Coronary artery (tissue), 2 donors: ENCODE measurements around the gene PTRH2.
A peak's percentile ranks its signal among the peaks of the same experiment; 100 is the strongest.

Experiments
- DNase-seq: peaks from one replicate; pipeline ENCODE4 v3.0.0-alpha.2; 2017; ENCODE audit warnings: low spot score
- H3K27ac ChIP-seq, 2 donors: fragments of 200-600 bp; sonication (generic); one replicate each; pipeline ENCODE4 v1.5.1; 2016 to 2019
- H3K4me3 ChIP-seq: fragments of 200-600 bp; sonication (generic); 2 replicates; pipeline ENCODE4 v1.5.1; 2016; ENCODE audit warnings: mild to moderate bottlenecking, moderate library complexity
- TF ChIP-seq, protein P1 (sequence below): fragments of 200-600 bp; sonication (generic); IDR thresholded peaks from one replicate; pipeline ENCODE4 v1.5.1; 2019; ENCODE audit warnings: antibody characterized with exemption

The PTRH2 gene

DNA sequence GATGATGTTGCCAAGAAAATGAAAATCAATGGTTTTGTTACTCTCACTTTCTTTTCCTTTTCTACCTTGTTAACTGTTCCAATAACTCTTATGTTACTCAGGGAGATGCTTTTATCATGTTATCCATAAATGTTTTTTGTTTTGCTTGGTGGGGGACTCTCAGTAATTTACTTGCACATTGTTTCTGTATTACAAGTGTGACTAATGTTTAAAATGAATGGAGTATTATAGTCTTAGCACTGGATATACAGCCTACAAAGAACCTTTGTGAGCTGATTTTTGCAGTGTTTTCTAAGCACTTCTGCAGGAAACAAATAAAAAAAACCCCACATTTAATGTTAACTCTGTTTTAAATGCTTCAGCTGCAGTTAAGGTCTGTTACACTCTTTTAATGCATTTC is 12.3 kb upstream of the PTRH2 start:
- TF ChIP-seq, protein P1, sequence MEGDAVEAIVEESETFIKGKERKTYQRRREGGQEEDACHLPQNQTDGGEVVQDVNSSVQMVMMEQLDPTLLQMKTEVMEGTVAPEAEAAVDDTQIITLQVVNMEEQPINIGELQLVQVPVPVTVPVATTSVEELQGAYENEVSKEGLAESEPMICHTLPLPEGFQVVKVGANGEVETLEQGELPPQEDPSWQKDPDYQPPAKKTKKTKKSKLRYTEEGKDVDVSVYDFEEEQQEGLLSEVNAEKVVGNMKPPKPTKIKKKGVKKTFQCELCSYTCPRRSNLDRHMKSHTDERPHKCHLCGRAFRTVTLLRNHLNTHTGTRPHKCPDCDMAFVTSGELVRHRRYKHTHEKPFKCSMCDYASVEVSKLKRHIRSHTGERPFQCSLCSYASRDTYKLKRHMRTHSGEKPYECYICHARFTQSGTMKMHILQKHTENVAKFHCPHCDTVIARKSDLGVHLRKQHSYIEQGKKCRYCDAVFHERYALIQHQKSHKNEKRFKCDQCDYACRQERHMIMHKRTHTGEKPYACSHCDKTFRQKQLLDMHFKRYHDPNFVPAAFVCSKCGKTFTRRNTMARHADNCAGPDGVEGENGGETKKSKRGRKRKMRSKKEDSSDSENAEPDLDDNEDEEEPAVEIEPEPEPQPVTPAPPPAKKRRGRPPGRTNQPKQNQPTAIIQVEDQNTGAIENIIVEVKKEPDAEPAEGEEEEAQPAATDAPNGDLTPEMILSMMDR, result no peak
- no peak overlapping the region for H3K27ac ChIP-seq
- no peak overlapping the region for H3K4me3 ChIP-seq
- no peak for DNase-seq

DNA sequence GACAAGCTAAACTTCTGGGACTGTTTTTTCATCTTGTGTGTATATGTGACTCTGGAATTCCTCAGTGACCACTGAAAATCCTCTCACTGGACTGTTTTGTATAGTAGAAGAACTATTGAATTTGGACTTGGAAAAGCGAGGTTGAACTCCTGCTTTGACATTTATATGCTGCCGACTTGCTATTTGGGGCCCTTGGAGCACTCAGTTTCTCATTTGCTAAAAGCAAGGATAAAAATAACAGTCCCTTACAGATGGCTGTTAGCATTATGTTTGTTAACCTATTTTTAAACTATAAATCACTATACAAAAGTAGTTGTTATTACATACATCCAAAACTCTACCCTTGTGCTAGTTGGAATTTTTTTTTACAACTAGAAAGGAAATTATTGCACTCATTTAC is 9.2 kb upstream of the PTRH2 start:
- DNase-seq, result no peak
- Histone ChIP-seq H3K4me3 (no peak overlapping the region), H3K27ac (no peak overlapping the region)
- TF ChIP-seq, protein P1, result no peak

DNA sequence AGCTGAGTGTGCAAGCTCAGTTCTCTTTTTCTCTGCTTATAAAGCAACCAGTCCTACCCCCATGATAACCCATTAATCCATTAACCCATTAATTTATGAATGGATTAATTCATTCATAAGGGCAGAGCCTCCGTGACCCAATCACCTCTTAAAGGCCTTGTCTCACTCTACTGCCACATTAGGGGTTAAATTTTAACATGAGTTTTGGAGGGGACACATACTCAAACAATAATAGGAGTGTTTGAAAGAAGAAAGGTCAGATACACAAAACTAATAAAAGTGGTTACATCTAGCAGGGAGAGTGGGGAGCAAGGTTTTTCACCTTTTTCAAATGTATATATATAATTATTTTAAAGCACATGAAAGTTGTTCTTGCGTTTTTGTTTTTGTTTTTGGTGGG is 7.0 kb upstream of the PTRH2 start:
- H3K27ac ChIP-seq, result no peak overlapping the region
- TF ChIP-seq, protein P1, result no peak
- no peak for DNase-seq
- H3K4me3 ChIP-seq, result no peak overlapping the region

GRCh38 chr17:59712862-59713261 is 5.6 kb upstream of the PTRH2 start:
- Histone ChIP-seq H3K4me3 (no peak overlapping the region), H3K27ac (no peak overlapping the region)
- TF ChIP-seq, protein P1, result no peak
- DNase-seq, result no peak

DNA sequence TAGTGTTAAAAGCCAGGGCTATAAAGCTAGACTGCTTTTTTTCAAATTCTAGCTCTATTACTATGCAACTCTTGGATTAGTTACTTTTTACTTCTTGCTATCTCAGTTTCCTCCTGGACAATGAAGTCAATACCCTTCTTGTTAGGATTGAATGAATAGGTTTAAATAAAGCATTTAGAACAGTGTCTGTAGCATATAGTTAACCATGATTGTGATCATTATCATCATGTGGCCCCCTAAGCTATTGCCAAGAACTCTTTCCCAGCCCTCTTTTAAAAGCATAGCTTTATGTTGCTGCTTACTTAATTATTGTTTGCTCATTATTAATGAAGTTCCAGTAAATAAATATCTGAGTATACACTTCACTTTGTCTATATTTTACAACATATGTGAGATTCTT is 4.7 kb upstream of the PTRH2 start:
- Histone ChIP-seq H3K27ac (no peak overlapping the region), H3K4me3 (no peak overlapping the region)
- no peak for DNase-seq
- TF ChIP-seq, protein P1, result no peak

- TF ChIP-seq, protein P1, result no peak
- H3K27ac ChIP-seq, result peak overlapping the region; percentile 82 to 95
- peak overlapping the region; percentile 89 for H3K4me3 ChIP-seq
- no peak for DNase-seq
These were observed 771 bp upstream of the PTRH2 start for GRCh38 chr17:59707971-59708430.

- TF ChIP-seq, protein P1, result no peak
- no peak for DNase-seq
- Histone ChIP-seq H3K4me3 (no peak overlapping the region), H3K27ac (no peak overlapping the region)
These were observed 4.9 kb downstream of the PTRH2 start for GRCh38 chr17:59702304-59702703.
